Gastroesophageal sphincter (tissue), 4 donors: ENCODE results near the gene USP6NL. TPM values are rescaled to one million over a fixed set of nuclear protein-coding genes. Genes with fewer than 3 reads are reported as not detected.

Source experiments
- ATAC-seq: fragments of 150-250 bp; one replicate; pipeline ENCODE4 v1.9.1; 2016; ENCODE audit warnings: mild to moderate bottlenecking, moderate library complexity
- H3K27ac ChIP-seq, 4 donors: fragments of 200-600 bp; sonication (generic) in 3 of 4; 1 replicate in 3 of 4; 2 replicates in 1 of 4; pipeline ENCODE4 v1.5.1; 2016 to 2019
- H3K27me3 ChIP-seq: fragments of 200-600 bp; sonication (generic); one replicate; pipeline ENCODE4 v1.5.1; 2019
- H3K36me3 ChIP-seq, 2 donors: fragments of 200-600 bp; sonication (generic); one replicate each; pipeline ENCODE4 v1.5.1; 2019; ENCODE audit warnings: control low read depth in 1 of 2
- H3K4me1 ChIP-seq, 3 donors: fragments of 200-600 bp; sonication (generic); 1 replicate in 2 of 3; 2 replicates in 1 of 3; pipeline ENCODE4 v1.5.1; 2016 to 2019; ENCODE audit warnings: control low read depth in 2 of 3
- H3K4me3 ChIP-seq, 2 donors: fragments of 200-600 bp; sonication (generic); one replicate each; pipeline ENCODE4 v1.5.1; 2019; ENCODE audit warnings: mild to moderate bottlenecking in 1 of 2, moderate library complexity in 1 of 2
- H3K9me3 ChIP-seq, 3 donors: fragments of 200-600 bp; sonication (generic); one replicate each; pipeline ENCODE4 v1.5.1; 2017 to 2019; ENCODE audit warnings: control low read depth in 2 of 3
- EP300 ChIP-seq: sonication (generic); formaldehyde crosslinking; IDR thresholded peaks from one replicate; pipeline ENCODE4 v1.6.1; 2017; ENCODE audit warnings: antibody characterized with exemption, mild to moderate bottlenecking
- POLR2A ChIP-seq, 2 donors: fragments of 450-650 bp; IDR thresholded peaks; one replicate each; pipeline ENCODE4 v1.6.1; 2017; ENCODE audit warnings: antibody characterized with exemption in 2 of 2, mild to moderate bottlenecking in 2 of 2, moderate library complexity in 1 of 2
- POLR2AphosphoS5 ChIP-seq: sonication (generic); formaldehyde crosslinking; IDR thresholded peaks from one replicate; pipeline ENCODE4 v1.6.1; 2017; ENCODE audit warnings: antibody characterized with exemption
- WGBS, 2 donors: methylation state at CpG; one replicate each; pipeline ENCODE4 v1.1.5; 2018; ENCODE audit warnings: low coverage in 1 of 2; 5-methylcytosine and 5-hydroxymethylcytosine counted together
- total RNA-seq, 4 donors: library from RNA; depleted of rRNA; stranded (reverse); fragments of >200 nt; gene quantifications; one replicate each; pipeline ENCODE4 v1.1.0, GENCODE V29; 2016
- TF ChIP-seq, protein P1 (sequence below), 4 experiments: fragments of 200-600 bp in 2 of 4; fragments of 450-650 bp in 2 of 4; sonication (generic) in 1 of 4; IDR thresholded peaks; one replicate each; pipeline ENCODE4 v1.5.1; 2017 to 2019; ENCODE audit warnings: antibody characterized with exemption in 4 of 4, mild to moderate bottlenecking in 2 of 4, moderate library complexity in 2 of 4

Gene USP6NL
- total RNA-seq, 4 donors from 2014 or later: 9.0 to 14.7 (median 12.5) TPM

DNA sequence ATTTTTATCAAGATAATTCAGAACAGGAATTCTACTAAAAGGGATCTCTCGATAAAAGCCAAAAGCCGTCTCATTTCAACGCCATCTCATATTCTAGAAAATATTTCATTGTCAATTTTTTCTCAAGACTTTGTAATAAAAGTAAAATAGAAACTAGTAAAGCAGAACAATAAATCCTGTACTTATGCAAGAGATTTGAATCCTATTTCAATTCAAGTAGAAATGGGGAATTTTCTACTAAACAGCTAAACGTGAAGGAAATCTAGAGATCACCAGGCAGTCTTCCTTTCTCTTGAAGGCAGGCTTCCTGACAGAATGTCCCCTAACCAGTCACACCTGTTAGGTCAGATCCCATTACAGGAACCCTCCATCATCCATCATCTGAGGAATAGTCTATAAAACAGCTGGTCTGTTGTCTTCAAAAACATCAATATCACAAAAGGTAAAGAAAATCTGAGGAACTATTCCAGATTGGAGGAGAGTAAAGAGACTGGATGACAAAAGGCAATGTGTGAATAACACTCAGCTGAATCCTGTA lies 23.7 kb downstream of the USP6NL start:
- TF ChIP-seq EP300 (no peak), POLR2AphosphoS5 (no peak), POLR2A (IDR thresholded peaks at IDR 0.05) (no peak)
- TF ChIP-seq, protein P1, sequence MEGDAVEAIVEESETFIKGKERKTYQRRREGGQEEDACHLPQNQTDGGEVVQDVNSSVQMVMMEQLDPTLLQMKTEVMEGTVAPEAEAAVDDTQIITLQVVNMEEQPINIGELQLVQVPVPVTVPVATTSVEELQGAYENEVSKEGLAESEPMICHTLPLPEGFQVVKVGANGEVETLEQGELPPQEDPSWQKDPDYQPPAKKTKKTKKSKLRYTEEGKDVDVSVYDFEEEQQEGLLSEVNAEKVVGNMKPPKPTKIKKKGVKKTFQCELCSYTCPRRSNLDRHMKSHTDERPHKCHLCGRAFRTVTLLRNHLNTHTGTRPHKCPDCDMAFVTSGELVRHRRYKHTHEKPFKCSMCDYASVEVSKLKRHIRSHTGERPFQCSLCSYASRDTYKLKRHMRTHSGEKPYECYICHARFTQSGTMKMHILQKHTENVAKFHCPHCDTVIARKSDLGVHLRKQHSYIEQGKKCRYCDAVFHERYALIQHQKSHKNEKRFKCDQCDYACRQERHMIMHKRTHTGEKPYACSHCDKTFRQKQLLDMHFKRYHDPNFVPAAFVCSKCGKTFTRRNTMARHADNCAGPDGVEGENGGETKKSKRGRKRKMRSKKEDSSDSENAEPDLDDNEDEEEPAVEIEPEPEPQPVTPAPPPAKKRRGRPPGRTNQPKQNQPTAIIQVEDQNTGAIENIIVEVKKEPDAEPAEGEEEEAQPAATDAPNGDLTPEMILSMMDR (IDR thresholded peaks at IDR 0.05): no peak
- no peaks in the 10 kb centered on the region for H3K4me1 ChIP-seq
- no peak overlapping the region for H3K4me3 ChIP-seq
- H3K27ac ChIP-seq: no peak overlapping the region
- no peak for ATAC-seq
- WGBS, 2 donors: 83% methylated on average over 4 of the region's 4 CpGs
- H3K9me3 ChIP-seq: no peaks in the 10 kb centered on the region
- H3K27me3 ChIP-seq: no peaks in the 10 kb centered on the region
- no peaks in the 10 kb centered on the region for H3K36me3 ChIP-seq

DNA sequence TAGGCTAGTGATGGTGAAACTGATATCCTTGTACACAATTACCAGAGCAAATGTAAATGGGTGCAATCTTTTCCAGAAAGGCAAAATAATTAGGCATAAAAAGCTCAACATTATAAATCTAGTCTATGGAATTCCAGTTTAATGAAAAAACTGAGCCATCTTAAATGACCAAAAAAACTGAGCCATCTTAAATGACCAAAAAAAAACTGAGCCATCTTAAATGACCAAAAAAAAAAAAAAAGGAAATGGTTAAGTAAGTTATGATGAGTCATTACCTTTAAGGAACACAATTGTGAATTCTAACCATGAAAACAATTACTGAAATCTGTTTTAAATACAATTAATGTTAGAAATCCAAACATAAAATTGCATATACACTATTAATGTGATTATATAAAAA lies 25.3 kb downstream of the USP6NL start:
- H3K4me3 ChIP-seq: no peak overlapping the region
- no peaks in the 10 kb centered on the region for H3K9me3 ChIP-seq
- no peaks in the 10 kb centered on the region for H3K36me3 ChIP-seq
- peaks cover 0 to 7% (median 0%) of the 10 kb centered on the region in 3 donors for H3K4me1 ChIP-seq
- H3K27ac ChIP-seq: no peak overlapping the region
- H3K27me3 ChIP-seq: no peaks in the 10 kb centered on the region
- ATAC-seq: no peak
- TF ChIP-seq EP300 (no peak), POLR2A (IDR thresholded peaks at IDR 0.05) (no peak), POLR2AphosphoS5 (no peak)
- TF ChIP-seq, protein P1 (IDR thresholded peaks at IDR 0.05): no peak

DNA sequence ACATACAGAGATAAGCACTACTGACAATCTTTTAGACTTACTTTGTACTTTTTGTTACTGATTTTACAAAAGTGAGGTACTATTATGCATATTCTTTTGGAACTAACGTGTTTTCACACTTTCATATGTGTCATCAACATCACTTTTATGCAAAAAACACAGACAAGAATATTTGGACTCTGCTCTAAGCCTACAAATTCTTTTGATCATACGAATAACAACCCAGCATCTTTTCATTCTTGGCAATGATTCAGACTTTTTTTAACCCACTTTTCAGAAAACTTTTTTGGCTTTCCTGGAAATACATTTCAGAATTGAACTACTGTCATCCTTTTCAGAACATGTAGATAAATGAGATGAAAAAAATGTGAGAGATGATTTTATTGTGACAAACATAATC lies 30.2 kb downstream of the USP6NL start:
- no peak for ATAC-seq
- Histone ChIP-seq H3K36me3 (no peaks in the 10 kb centered on the region), H3K4me1 (peaks cover 0 to 9% (median 0%) of the 10 kb centered on the region in 3 donors), H3K27me3 (no peaks in the 10 kb centered on the region), H3K9me3 (no peaks in the 10 kb centered on the region), H3K4me3 (no peak overlapping the region), H3K27ac (no peak overlapping the region)
- WGBS, 2 donors: 25 to 40% methylated on average over 2 of the region's 2 CpGs
- TF ChIP-seq EP300: no peak
- TF ChIP-seq, protein P1 (IDR thresholded peaks at IDR 0.05): no peak
- TF ChIP-seq POLR2A (IDR thresholded peaks at IDR 0.05): no peak
- no peak for TF ChIP-seq POLR2AphosphoS5

DNA sequence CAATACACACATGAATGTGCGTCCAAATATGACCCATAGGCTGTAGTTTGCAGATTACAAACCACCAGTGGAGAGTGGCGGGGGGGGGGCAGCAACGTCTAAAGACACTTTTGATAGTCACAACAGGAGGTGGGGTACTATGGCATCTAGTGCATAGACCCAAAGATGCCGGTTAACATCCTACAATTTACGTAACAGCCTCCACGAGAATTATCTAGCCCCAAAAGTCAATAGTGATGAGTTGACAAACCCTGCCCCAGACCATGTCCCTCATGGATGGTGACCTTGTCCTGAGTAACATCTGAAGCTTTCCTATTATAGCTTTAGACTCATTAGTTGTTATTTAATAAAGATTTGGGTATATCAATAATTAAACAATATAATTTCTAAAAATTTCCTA lies 31.6 kb downstream of the USP6NL start:
- TF ChIP-seq, protein P1 (IDR thresholded peaks at IDR 0.05): no peak
- TF ChIP-seq POLR2AphosphoS5: no peak
- no peak for TF ChIP-seq POLR2A (IDR thresholded peaks at IDR 0.05)
- no peak for TF ChIP-seq EP300
- Histone ChIP-seq H3K4me1 (peaks cover 0 to 16% (median 0%) of the 10 kb centered on the region in 3 donors), H3K27me3 (no peaks in the 10 kb centered on the region), H3K9me3 (no peaks in the 10 kb centered on the region), H3K27ac (no peak overlapping the region), H3K36me3 (no peaks in the 10 kb centered on the region), H3K4me3 (no peak overlapping the region)
- ATAC-seq: no peak
- WGBS, 2 donors: 97 to 100% methylated on average over 4 to 5 of the region's 6 CpGs

DNA sequence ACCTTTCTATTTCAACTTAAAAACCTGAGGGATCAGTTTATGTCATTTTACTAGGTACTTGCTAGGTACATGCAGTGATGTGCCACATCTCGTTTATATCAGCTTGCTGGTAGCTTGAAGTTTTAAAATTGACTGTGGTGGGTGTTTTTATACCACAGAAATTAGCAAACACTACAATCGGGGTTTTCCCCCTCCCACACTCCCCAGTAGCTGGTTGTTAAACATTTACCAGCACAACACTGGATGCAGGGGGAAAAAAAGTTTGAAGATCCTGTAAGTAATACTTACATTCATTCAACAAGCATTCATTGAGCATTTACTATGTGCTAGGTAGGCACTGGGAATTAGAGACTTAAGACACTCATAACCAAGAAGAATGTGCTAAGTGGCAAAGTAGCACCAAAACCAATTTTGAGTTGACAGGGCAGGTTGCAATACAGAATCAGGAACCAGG lies 32.6 kb downstream of the USP6NL start:
- Histone ChIP-seq H3K4me3 (no peak overlapping the region), H3K4me1 (peaks cover 0 to 26% (median 0%) of the 10 kb centered on the region in 3 donors), H3K9me3 (no peaks in the 10 kb centered on the region), H3K27me3 (no peaks in the 10 kb centered on the region), H3K36me3 (no peaks in the 10 kb centered on the region), H3K27ac (no peak overlapping the region)
- TF ChIP-seq POLR2AphosphoS5 (no peak), POLR2A (IDR thresholded peaks at IDR 0.05) (no peak), EP300 (no peak)
- TF ChIP-seq, protein P1 (IDR thresholded peaks at IDR 0.05): no peak
- ATAC-seq: no peak
- WGBS, 2 donors: 92 to 94% methylated on average over 2 of the region's 2 CpGs
